Breast epithelium (tissue), 3 donors: ENCODE measurements around the gene CALML3.
"Not testable (repeated sequence)": the region's sequence is repeated elsewhere in the genome, so short reads cannot be mapped to it uniquely, and the experiment has no call there.

Experiments used
- POLR2A ChIP-seq: fragments of 450-650 bp; IDR thresholded peaks from one replicate; pipeline ENCODE4 v1.6.1; 2016; ENCODE audit warnings: antibody characterized with exemption, mild to moderate bottlenecking, moderate library complexity
- POLR2AphosphoS5 ChIP-seq, 3 donors: sonication (generic); formaldehyde crosslinking; IDR thresholded peaks; one replicate each; pipeline ENCODE4 v1.6.1; 2017; ENCODE audit warnings: antibody characterized with exemption in 3 of 3
- TF ChIP-seq, protein P1 (sequence below), 3 donors: fragments of 450-650 bp; IDR thresholded peaks; one replicate each; pipeline ENCODE4 v1.5.1; 2016 to 2017; ENCODE audit warnings: antibody characterized with exemption in 3 of 3, mild to moderate bottlenecking in 3 of 3, moderate library complexity in 3 of 3

DNA sequence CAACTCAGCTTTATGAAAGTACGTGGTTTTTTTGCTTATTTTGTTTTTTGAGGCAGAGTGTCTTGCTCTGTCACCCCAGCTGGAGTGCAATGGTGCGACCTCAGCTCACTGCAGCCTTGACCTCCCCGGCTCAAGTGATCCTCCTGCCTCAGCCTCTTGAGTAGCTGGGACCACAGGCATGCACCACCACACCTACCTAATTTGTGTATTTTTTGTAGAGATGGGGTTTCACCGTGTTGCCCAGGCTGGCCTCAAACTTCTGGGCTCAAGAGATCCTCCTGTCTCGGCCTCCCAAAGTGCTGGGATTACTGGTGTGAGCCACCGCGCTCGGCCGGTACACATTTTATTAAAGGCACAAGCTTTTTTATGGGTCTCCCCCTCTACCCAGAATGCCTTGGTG lies 34.3 kb downstream of the CALML3 start:
- TF ChIP-seq, protein P1, sequence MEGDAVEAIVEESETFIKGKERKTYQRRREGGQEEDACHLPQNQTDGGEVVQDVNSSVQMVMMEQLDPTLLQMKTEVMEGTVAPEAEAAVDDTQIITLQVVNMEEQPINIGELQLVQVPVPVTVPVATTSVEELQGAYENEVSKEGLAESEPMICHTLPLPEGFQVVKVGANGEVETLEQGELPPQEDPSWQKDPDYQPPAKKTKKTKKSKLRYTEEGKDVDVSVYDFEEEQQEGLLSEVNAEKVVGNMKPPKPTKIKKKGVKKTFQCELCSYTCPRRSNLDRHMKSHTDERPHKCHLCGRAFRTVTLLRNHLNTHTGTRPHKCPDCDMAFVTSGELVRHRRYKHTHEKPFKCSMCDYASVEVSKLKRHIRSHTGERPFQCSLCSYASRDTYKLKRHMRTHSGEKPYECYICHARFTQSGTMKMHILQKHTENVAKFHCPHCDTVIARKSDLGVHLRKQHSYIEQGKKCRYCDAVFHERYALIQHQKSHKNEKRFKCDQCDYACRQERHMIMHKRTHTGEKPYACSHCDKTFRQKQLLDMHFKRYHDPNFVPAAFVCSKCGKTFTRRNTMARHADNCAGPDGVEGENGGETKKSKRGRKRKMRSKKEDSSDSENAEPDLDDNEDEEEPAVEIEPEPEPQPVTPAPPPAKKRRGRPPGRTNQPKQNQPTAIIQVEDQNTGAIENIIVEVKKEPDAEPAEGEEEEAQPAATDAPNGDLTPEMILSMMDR (IDR thresholded peaks at IDR 0.05): not testable (repeated sequence)
- TF ChIP-seq POLR2AphosphoS5 (IDR thresholded peaks at IDR 0.05); POLR2A: not testable (repeated sequence)
